GM18507 (cell line): Measurements from ENCODE around the gene WFDC6.
"Not testable (repeated sequence)": the region's sequence is repeated elsewhere in the genome, so short reads cannot be mapped to it uniquely, and the experiment has no call there.

Experiments
- DNase-seq: peaks from one replicate; pipeline ENCODE4 v3.0.0; 2011; ENCODE audit warnings: low read depth; ENCODE audit not compliant: insufficient read length; ENCODE audit errors: extremely low spot score
- FAIRE-seq: peaks from 2 replicates; lab custom pipeline; 2011; peaks lifted over from hg19 to GRCh38; lab: Jason Lieb, UNC

Gene WFDC6

GRCh38 chr20:45539382-45539781 lies at the start of gene WFDC6:
Gene WFDC6 (minus strand): TSS chr20:45539482. CDS start chr20:45539407, 75 bp downstream.
- FAIRE-seq (no peak), DNase-seq (no peak)

GRCh38 chr20:45588800-45589199 lies 49.5 kb upstream of the WFDC6 start:
- no peak for FAIRE-seq
- DNase-seq, result no peak

DNA sequence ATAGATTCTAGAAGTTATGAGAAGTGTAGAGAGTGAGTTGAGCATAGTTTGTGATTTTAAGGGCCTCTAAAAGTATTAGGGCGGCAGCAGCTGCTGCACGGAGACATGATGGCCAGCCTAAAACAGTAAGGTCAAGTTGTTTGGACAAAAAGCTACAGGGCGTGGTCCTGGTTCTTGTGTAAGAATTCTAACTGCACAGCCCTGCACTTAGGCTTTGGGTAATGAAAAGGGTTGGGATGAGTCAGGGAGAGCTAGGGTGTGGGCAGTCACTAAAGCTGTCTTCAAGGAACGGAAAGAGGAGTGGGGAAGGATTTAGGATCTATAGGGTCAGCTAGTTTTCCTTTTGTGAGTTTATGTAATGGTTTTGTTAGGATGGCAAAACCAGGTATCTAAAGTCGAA lies 46.7 kb upstream of the WFDC6 start:
- not testable (repeated sequence) for DNase-seq, FAIRE-seq

GRCh38 chr20:45584294-45584693 lies 45.0 kb upstream of the WFDC6 start:
- DNase-seq, FAIRE-seq: not testable (repeated sequence)

GRCh38 chr20:45583502-45583901 lies 44.2 kb upstream of the WFDC6 start:
- FAIRE-seq (no peak), DNase-seq (no peak)

GRCh38 chr20:45581702-45582101 lies 42.4 kb upstream of the WFDC6 start:
- DNase-seq (no peak), FAIRE-seq (no peak)

DNA sequence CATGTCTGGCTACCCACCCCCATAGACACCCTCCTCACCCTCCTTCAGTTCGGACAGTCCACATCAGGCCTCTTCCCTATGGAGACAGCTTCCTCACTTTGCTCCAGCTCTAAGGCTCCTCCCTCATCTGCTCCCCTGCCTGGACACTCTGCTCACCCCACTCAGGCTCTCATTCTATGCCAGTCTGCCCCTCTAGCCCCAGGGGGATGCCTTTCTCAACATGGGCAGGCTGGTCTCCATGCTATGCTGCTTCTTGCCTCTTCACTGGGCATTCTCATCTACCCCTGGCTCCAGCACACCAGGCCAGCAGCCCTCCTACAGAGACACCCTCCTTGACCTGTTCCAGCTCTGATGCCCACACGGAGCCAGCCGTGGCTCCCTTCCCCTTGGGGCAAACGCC lies 39.9 kb upstream of the WFDC6 start, which contains the start of gene WFDC8:
TSS of gene WFDC8 (minus strand) at position 101 of the 400 bp plus-strand sequence. CDS start at position 64, 37 bp downstream.
- no peak for FAIRE-seq
- DNase-seq, result no peak

GRCh38 chr20:45578231-45578630 lies 38.9 kb upstream of the WFDC6 start:
- FAIRE-seq, result no peak
- DNase-seq, result no peak

- FAIRE-seq, result no peak
- no peak for DNase-seq
These were observed 37.7 kb upstream of the WFDC6 start for GRCh38 chr20:45576995-45577394.

GRCh38 chr20:45575931-45576330 lies 36.6 kb upstream of the WFDC6 start:
- DNase-seq, result no peak
- FAIRE-seq, result no peak

- FAIRE-seq, DNase-seq: not testable (repeated sequence)
These were observed 30.4 kb upstream of the WFDC6 start for GRCh38 chr20:45569650-45570049.

DNA sequence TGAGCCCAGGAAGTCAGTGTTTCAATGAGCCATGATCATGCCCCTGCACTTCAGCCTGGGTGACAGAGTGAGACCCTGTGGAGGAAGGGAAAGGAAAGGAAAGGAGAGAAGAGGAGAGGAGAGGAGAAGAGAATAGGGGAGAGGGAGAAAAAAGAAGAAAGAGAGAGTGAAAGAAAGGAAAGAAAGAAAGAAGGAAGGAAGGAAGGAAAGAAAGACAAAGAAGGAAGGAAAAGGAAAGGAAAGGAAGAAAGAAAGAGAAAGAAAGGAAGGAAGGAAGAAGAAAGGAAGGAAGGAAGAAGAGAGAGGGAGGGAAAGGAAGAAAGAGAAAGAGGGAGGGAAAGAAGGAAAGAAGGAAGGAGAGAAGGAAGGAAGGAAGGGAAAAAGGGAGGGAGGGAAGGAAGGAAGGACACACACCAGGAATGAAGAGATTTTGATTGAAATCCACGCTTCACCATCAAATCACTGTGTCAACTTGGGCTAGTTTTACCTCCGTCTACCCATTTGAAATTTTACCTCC lies 25.5 kb upstream of the WFDC6 start:
- DNase-seq (no peak), FAIRE-seq (no peak)

GRCh38 chr20:45555198-45555597 lies 15.9 kb upstream of the WFDC6 start:
- DNase-seq, result no peak
- FAIRE-seq, result no peak

DNA sequence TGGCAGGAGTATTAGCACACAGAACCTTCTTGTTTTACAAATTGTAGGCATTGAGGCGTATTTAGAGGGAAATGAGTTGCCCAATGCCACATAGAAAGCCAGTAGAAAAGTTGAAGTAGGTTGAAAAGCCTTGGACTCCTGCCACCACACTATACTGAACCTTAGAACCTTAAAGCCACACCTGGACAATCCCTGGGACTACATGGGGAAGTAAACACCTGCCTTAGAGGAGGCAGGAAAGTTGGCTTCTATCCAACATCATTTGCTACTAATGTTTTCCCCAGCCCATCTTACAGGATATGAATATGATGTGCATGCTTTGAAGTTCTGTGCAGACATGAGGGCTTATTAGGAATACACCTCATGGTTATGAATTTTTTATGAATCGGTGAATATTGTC lies 13.2 kb upstream of the WFDC6 start:
- FAIRE-seq (no peak), DNase-seq (no peak)

- no peak for FAIRE-seq
- DNase-seq, result no peak
These were observed 11.5 kb upstream of the WFDC6 start for GRCh38 chr20:45550765-45551164.

GRCh38 chr20:45548410-45548809 lies 9.1 kb upstream of the WFDC6 start:
- FAIRE-seq (no peak), DNase-seq (no peak)

DNA sequence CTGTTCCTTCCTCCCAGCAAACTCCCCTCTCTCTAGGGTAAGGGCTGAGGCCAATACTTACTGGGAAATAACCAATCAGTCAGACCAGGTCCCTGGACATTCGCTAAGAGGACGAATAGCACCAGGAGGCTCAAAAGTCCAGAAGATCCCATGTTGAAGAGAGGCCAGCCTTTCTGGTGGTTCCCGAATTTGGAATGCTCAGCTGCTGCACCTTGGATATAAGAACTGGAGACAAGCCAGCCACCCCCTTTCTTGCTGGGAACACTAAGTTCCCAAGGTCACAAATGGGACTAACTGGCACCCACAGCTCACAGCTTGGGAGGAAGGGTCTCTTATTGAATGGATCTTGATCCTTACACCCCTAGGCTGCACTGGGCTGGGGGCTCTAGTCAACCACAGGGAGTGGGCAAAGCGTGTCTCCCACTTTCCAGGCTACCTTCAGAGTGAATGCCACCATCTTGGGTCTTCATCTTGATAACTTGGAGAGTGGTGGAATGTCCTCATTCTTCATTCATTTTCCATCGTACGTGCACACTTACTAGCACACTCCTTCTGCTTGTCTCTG lies 8.0 kb upstream of the WFDC6 start, which contains the start of gene EPPIN:
TSS of gene EPPIN (minus strand) at position 196 of the 565 bp plus-strand sequence. CDS start at position 152, 44 bp downstream.
- FAIRE-seq (no peak), DNase-seq (no peak)

DNA sequence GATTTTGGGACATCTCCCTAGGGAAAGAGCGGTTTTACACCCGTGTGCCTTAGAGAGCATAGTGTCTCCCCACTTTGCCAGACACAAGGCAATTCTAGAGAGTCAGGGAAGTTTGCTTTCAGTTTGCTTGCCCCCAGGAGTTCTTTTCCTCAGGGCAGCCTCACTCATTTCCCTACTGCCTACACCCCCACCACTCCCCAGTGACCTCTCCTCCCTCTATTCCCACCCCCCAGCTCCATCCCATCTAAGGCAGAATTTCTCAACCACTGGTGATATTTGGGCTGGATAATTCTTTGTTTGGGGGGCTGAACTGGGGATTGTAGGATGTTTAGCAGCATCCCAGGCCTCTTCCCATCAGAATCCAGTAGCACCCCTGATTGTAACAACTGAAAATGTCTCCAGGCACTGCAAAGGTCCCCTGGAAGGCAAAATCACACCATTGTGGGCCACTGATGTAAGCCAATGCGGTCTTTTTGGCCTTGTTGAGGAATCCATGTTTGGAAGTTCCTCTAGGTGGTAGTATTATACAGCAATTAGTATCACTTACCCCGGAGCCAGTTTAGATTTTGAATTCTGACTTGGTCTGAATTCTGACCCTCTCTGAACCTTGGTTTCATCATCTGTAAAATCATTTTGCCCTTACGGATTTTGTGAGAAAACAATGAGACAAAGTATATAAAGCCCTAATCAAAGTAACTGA lies 6.6 kb upstream of the WFDC6 start:
- DNase-seq, result no peak
- FAIRE-seq, result no peak

- FAIRE-seq (no peak), DNase-seq (no peak)
These were observed 6.1 kb upstream of the WFDC6 start for GRCh38 chr20:45545351-45545750.

DNA sequence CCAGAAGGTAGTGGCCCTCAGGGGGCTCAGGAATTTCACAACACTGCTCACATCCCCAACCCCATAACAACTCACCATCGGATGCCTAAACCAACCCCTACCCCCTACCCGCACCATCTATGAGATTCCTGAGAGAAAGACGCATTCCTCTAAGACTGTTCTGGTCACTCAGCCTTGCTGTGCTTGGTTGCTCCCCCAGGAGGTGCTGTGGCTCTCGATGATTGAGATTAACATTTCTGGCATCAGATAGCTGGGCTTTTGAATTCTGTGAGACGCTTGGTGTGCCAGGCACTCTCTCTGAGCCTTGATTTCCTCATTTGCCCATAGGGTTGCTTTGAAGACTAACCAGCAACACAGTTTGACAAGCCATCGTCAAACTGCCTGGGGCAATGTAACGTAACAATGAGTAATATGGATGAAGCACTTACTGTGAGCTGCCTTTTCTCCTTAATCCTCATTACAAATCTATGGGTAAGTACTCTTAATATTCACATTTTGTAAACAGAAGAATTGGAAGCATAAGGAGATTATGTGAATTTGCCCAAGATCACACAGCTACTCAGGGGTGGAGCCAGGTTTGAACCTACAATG lies 978 bp downstream of the WFDC6 start:
- DNase-seq, result no peak
- no peak for FAIRE-seq

DNA sequence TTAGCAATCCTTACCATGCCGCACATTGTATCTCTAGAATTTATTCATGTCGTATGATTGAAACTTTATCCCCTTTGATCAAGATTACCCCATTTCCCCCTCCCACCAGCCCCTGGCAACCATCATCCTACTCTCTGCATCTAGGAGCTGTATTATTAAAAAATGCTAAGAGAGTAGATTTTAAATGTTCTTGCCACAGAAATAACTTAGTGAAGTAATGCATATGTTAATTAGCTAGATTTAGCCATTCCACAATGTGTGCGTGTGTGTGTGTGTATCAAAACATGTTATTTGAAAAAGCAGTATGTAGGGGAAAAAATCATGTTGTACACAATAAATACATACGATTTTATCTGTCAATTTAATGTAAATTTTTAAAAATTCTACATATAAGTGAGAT lies 12.0 kb downstream of the WFDC6 start:
- no peak for FAIRE-seq
- no peak for DNase-seq
